ENCODE results near the gene HDAC4. TPM values are rescaled to one million over a fixed set of nuclear protein-coding genes. Genes with fewer than 3 reads are reported as not detected.

Gene HDAC4
- total and polyA plus RNA-seq, 7 donors: 7.9 to 329 (median 129) TPM

GRCh38 chr2:239133945-239134570, 266.8 kb downstream of the HDAC4 start:
- no peaks in the 10 kb centered on the region for H3K27me3 ChIP-seq (ENCODE audit: insufficient read depth in 3 of 3, low read length in 2 of 3)
- no peak overlapping the region for H3K27ac ChIP-seq
- ATAC-seq (no peak), DNase-seq (no peak)
- no peaks in the 10 kb centered on the region for H3K9me3 ChIP-seq
- no peak overlapping the region for H3K4me3 ChIP-seq
- 93 to 94% (median 94%) methylated on average over 27 to 28 of the region's 28 CpGs for WGBS, 3 donors
- no peaks in the 10 kb centered on the region for H3K4me1 ChIP-seq
- intact Hi-C loops (cut with DNase I): no loop called here
- peaks cover 10 to 99% of the 10 kb centered on the region in 2 donors for H3K36me3 ChIP-seq (ENCODE audit: insufficient read depth in 1 of 2, low read depth in 1 of 2)
- TF ChIP-seq, protein P1, sequence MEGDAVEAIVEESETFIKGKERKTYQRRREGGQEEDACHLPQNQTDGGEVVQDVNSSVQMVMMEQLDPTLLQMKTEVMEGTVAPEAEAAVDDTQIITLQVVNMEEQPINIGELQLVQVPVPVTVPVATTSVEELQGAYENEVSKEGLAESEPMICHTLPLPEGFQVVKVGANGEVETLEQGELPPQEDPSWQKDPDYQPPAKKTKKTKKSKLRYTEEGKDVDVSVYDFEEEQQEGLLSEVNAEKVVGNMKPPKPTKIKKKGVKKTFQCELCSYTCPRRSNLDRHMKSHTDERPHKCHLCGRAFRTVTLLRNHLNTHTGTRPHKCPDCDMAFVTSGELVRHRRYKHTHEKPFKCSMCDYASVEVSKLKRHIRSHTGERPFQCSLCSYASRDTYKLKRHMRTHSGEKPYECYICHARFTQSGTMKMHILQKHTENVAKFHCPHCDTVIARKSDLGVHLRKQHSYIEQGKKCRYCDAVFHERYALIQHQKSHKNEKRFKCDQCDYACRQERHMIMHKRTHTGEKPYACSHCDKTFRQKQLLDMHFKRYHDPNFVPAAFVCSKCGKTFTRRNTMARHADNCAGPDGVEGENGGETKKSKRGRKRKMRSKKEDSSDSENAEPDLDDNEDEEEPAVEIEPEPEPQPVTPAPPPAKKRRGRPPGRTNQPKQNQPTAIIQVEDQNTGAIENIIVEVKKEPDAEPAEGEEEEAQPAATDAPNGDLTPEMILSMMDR (IDR thresholded peaks at IDR 0.05): no peak

GRCh38 chr2:239132786-239133185, 268.0 kb downstream of the HDAC4 start:
- Histone ChIP-seq H3K27me3 (ENCODE audit: insufficient read depth in 3 of 3, low read length in 2 of 3) (no peaks in the 10 kb centered on the region), H3K9me3 (no peaks in the 10 kb centered on the region), H3K4me1 (no peaks in the 10 kb centered on the region), H3K27ac (no peak overlapping the region), H3K4me3 (no peak overlapping the region), H3K36me3 (ENCODE audit: insufficient read depth in 1 of 2, low read depth in 1 of 2) (peaks cover 10 to 100% of the 10 kb centered on the region in 2 donors)
- TF ChIP-seq, protein P1 (IDR thresholded peaks at IDR 0.05): no peak
- ATAC-seq: no peak
- DNase-seq: peak in 1 of 2 donors; percentile 38
- 86 to 95% (median 92%) methylated on average over 12 of the region's 12 CpGs for WGBS, 3 donors
- intact Hi-C loops (cut with DNase I): no loop called here

DNA sequence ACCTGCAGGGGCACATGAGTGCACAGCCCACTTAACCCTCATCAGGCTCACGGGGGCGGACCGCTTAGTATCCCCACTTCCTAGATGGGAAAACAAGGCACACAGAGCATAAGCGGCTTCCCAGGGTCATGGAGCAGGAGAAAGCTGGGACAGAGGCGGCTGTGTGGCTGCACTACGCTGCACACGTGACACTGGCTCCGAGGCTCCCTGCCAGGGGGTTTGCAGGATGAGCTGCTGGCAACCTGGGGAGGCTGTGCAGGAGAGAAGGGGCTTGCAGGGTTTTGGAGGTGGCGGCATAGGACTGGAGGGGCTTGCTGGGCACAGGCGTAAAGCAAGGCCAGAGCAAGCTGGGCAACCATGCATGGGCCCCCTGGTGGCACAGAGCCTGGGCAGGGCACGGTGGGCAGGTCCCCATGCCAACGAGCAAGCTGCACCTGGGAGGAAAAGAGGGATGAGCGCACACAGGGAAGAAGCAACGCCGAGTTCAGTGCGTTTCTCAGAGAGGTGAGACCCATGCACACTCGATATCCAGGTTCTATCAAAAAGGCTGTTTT, 268.6 kb downstream of the HDAC4 start:
- Histone ChIP-seq H3K27me3 (ENCODE audit: insufficient read depth in 3 of 3, low read length in 2 of 3) (no peaks in the 10 kb centered on the region), H3K4me1 (no peaks in the 10 kb centered on the region), H3K27ac (no peak overlapping the region), H3K9me3 (no peaks in the 10 kb centered on the region), H3K4me3 (no peak overlapping the region), H3K36me3 (ENCODE audit: insufficient read depth in 1 of 2, low read depth in 1 of 2) (peaks cover 10 to 100% of the 10 kb centered on the region in 2 donors)
- ATAC-seq: peak in 1 of 4 donors; percentile 10
- WGBS, 3 donors: 83 to 92% (median 88%) methylated on average over 15 to 17 of the region's 17 CpGs
- DNase-seq: peak; percentile 10 to 47
- TF ChIP-seq, protein P1 (IDR thresholded peaks at IDR 0.05): no peak
- intact Hi-C loops (cut with DNase I): no loop called here

DNA sequence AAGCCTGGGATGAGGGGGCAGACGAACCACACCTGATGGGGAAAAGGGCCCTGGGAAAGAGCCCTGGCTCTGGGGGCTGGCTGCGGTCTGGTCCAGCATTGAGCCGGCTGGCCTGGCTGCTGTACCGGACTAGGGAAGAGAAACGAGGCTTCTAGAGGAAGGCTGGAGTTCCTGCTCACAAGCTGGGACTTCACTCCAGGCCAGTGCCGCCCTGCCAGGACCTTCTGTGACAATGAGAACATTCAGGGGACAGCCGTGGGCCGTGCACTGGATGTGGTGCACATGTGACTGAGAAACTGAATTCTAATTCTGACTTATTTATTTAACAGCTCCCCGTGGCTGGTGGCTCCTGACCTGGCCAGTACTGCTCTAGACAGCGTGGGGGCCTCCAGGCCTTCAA, 269.3 kb downstream of the HDAC4 start:
- Histone ChIP-seq H3K9me3 (no peaks in the 10 kb centered on the region), H3K4me1 (no peaks in the 10 kb centered on the region), H3K27me3 (ENCODE audit: insufficient read depth in 3 of 3, low read length in 2 of 3) (no peaks in the 10 kb centered on the region), H3K27ac (no peak overlapping the region), H3K36me3 (ENCODE audit: insufficient read depth in 1 of 2, low read depth in 1 of 2) (peaks cover 7 to 100% of the 10 kb centered on the region in 2 donors), H3K4me3 (no peak overlapping the region)
- ATAC-seq (peak in 1 of 4 donors; percentile 15), DNase-seq (peak; percentile 7 to 49)
- intact Hi-C loops (cut with DNase I): loop anchor here in 1 of 2 donors (2.0 kb wide), 1 partner anchor 17 kb away; no protein-coding TSS in a partner anchor
- TF ChIP-seq, protein P1 (IDR thresholded peaks at IDR 0.05): no peak
- 83 to 91% (median 85%) methylated on average over 10 of the region's 10 CpGs for WGBS, 3 donors

Measured in psoas muscle (tissue), 8 donors.